ENCODE data around the gene MSN. TPM values are rescaled to one million over a fixed set of nuclear protein-coding genes. Genes with fewer than 3 reads are reported as not detected.

MSN gene
- total and polyA plus RNA-seq, 2 of the 13 experiments (the other 11 are each of a cell fraction or from before 2014, with no cell fraction given): 0.15 TPM; not detected in 1

GRCh38 chrX:65741823-65742222, 74.4 kb downstream of the MSN start (continued):
- TF ChIP-seq ZNF160 (CRISPR knock-in tag; IDR thresholded peaks at IDR 0.05): no peak

GRCh38 chrX:65744965-65745364, 77.5 kb downstream of the MSN start:
- DNase-seq (ENCODE audit: low spot score) (no peak), FAIRE-seq (no peak), ATAC-seq (no peak)
- Histone ChIP-seq H3K27me3 (ENCODE audit: control insufficient read depth in 1 of 2, insufficient read depth in 2 of 2, low read length in 2 of 2) (no peaks in the 10 kb centered on the region), H3K4me2 (ENCODE audit: low read depth, low read length) (no peak overlapping the region), H3K4me3 (replicated peaks in 1 of 3; ENCODE audit: insufficient read depth in 1 of 3, low read depth in 2 of 3, low read length in 3 of 3) (no peak overlapping the region), H3K9me3 (ENCODE audit: low read length) (no peaks in the 10 kb centered on the region), H3K9ac (ENCODE audit: insufficient read depth, low read depth, low read length) (no peak overlapping the region), H3K4me1 (ENCODE audit: insufficient read depth, low read length) (no peaks in the 10 kb centered on the region), H3K79me2 (ENCODE audit: insufficient read depth, low read length) (no peaks in the 10 kb centered on the region), H3K36me3 (replicated peaks in 1 of 2; ENCODE audit: control insufficient read depth in 1 of 2, insufficient read depth in 2 of 2, low read length in 2 of 2) (no peaks in the 10 kb centered on the region), H3K27ac (ENCODE audit: extremely low read length, insufficient read depth, low read length) (no peak overlapping the region), H2AFZ (ENCODE audit: low read length) (no peak overlapping the region), H4K20me1 (ENCODE audit: insufficient read depth, low read length) (no peaks in the 10 kb centered on the region)
- POLR2A ChIA-PET: no interaction called here
- 0% methylated on average over 1 of the region's 1 CpG for WGBS (ENCODE audit: low lambda C conversion rate)
- TF ChIP-seq REPIN1 (CRISPR knock-in tag; IDR thresholded peaks at IDR 0.05; ENCODE audit: borderline replicate concordance, low read depth): no peak
- no peak for TF ChIP-seq IRF9 (CRISPR knock-in tag; IDR thresholded peaks at IDR 0.05; ENCODE audit: borderline replicate concordance)
- no peak for TF ChIP-seq ZNF776 (CRISPR knock-in tag; IDR thresholded peaks at IDR 0.05)
- TF ChIP-seq SOX6 (IDR thresholded peaks at IDR 0.05): no peak
- TF ChIP-seq SOX6 (CRISPR knock-in tag; IDR thresholded peaks at IDR 0.05): no peak
- no peak for TF ChIP-seq ZBTB21 (CRISPR knock-in tag; IDR thresholded peaks at IDR 0.05)
- TF ChIP-seq ZBTB43 (CRISPR knock-in tag; conservative IDR thresholded peaks at IDR 0.05): no peak
- TF ChIP-seq HDAC2 (CRISPR knock-in tag; IDR thresholded peaks at IDR 0.05): no peak
- TF ChIP-seq TMF1 (CRISPR knock-in tag; IDR thresholded peaks at IDR 0.05; ENCODE audit: low read depth): no peak
- no peak for TF ChIP-seq SYNCRIP (IDR thresholded peaks at IDR 0.05; ENCODE audit: insufficient read depth, low read depth, low read length)
- TF ChIP-seq ZNF280D (CRISPR knock-in tag; IDR thresholded peaks at IDR 0.05): no peak
- no peak for TF ChIP-seq XRCC5 (optimal IDR thresholded peaks at IDR 0.05; ENCODE audit: low read length)
- TF ChIP-seq SAP130 (CRISPR knock-in tag; IDR thresholded peaks at IDR 0.05; ENCODE audit: low read depth): no peak
- no peak for TF ChIP-seq SMAD3 (CRISPR knock-in tag; IDR thresholded peaks at IDR 0.05)
- TF ChIP-seq ZIK1 (CRISPR knock-in tag; IDR thresholded peaks at IDR 0.05; ENCODE audit: borderline replicate concordance, low read depth): no peak
- TF ChIP-seq HCFC1 (IDR thresholded peaks at IDR 0.05; ENCODE audit: low read depth, low read length): no peak
- no peak for TF ChIP-seq KLF12 (CRISPR knock-in tag; IDR thresholded peaks at IDR 0.05; ENCODE audit: borderline replicate concordance)
- no peak for TF ChIP-seq TARDBP (CRISPR knock-in tag; IDR thresholded peaks at IDR 0.05)
- no peak for TF ChIP-seq MXD4 (CRISPR knock-in tag; IDR thresholded peaks at IDR 0.05)
- no peak for TF ChIP-seq YY1 (IDR thresholded peaks at IDR 0.05; ENCODE audit: insufficient read depth, insufficient replicate concordance, low read depth, low read length)
- BruUV-seq (replicated peaks): no TSS peak
- in situ Hi-C loops (cut with HindIII; ENCODE audit: extremely low pct_ligation_motif_present, low pct_unique_long_range_greater_than_20kb) (no loop called here), intact Hi-C loops (cut with micrococcal nuclease; ENCODE audit: unreplicated experiment) (no loop called here)
- CTCF ChIA-PET (ENCODE audit: low intra/inter-chr PET ratio, low total read pairs): no interaction called here

All from HepG2 (cell line).